Esophagus muscularis mucosa (tissue), 4 donors: ENCODE measurements around the gene PPP1R18. TPM values are rescaled to one million over a fixed set of nuclear protein-coding genes. Genes with fewer than 3 reads are reported as not detected.

Source experiments
- DNase-seq: peaks from one replicate; pipeline ENCODE4 v3.0.0-alpha.2; 2017; ENCODE audit errors: extremely low spot score
- H3K27ac ChIP-seq, 4 donors: fragments of 200-600 bp; sonication (generic); replicated peaks in 1 of 4; 1 replicate in 3 of 4; 2 replicates in 1 of 4; pipeline ENCODE4 v1.5.1; 2016 to 2019; ENCODE audit warnings: mild to moderate bottlenecking in 1 of 4
- H3K27me3 ChIP-seq, 4 donors: fragments of 200-600 bp; sonication (generic); one replicate each; pipeline versions ENCODE4 v1.5.1 to v1.6.0; 2016 to 2019
- H3K36me3 ChIP-seq, 4 donors: fragments of 200-600 bp; sonication (generic); one replicate each; pipeline ENCODE4 v1.5.1; 2016 to 2019
- H3K4me1 ChIP-seq, 4 donors: fragments of 200-600 bp; sonication (generic); one replicate each; pipeline ENCODE4 v1.5.1; 2016 to 2019
- H3K4me3 ChIP-seq, 4 donors: fragments of 200-600 bp; sonication (generic); 1 replicate in 2 of 4; 2 replicates in 2 of 4; pipeline ENCODE4 v1.5.1; 2016 to 2019; ENCODE audit warnings: mild to moderate bottlenecking in 4 of 4, moderate library complexity in 1 of 4
- H3K9me3 ChIP-seq, 4 donors: fragments of 200-600 bp; sonication (generic); 1 replicate in 3 of 4; 2 replicates in 1 of 4; pipeline ENCODE4 v1.5.1; 2016 to 2019
- CTCF ChIP-seq, 3 experiments: fragments of 200-600 bp in 2 of 3; fragments of 450-650 bp in 1 of 3; sonication (generic) in 2 of 3; IDR thresholded peaks; one replicate each; pipeline ENCODE4 v1.5.1; 2017 to 2019; ENCODE audit warnings: antibody characterized with exemption in 3 of 3, mild to moderate bottlenecking in 2 of 3, moderate library complexity in 1 of 3
- EP300 ChIP-seq: sonication (generic); formaldehyde crosslinking; IDR thresholded peaks from one replicate; pipeline ENCODE4 v1.6.1; 2017; ENCODE audit warnings: antibody characterized with exemption
- POLR2A ChIP-seq: fragments of 450-650 bp; IDR thresholded peaks from one replicate; pipeline ENCODE4 v1.6.1; 2017; ENCODE audit warnings: antibody characterized with exemption, moderate library complexity, mild to moderate bottlenecking, low read depth
- POLR2AphosphoS5 ChIP-seq, 2 donors: sonication (generic); formaldehyde crosslinking; IDR thresholded peaks; one replicate each; pipeline ENCODE4 v1.6.1; 2017; ENCODE audit warnings: antibody characterized with exemption in 2 of 2
- WGBS: methylation state at CpG from one replicate; pipeline ENCODE4 v1.1.5; 2018; 5-methylcytosine and 5-hydroxymethylcytosine counted together
- intact Hi-C: fragments of 100-400 bp; cut with DNase I; formaldehyde crosslinking; loops from one replicate; pipeline ENCODE4 v1.15.1; 2023
- total RNA-seq, 4 donors: library from RNA; depleted of rRNA; stranded (reverse); fragments of >200 nt; gene quantifications; one replicate each; pipeline versions ENCODE4 v1.1.0 to v1.2.1, GENCODE V29; 2016

The PPP1R18 gene
- total RNA-seq, 4 donors from 2014 or later, result 39.5 to 104 (median 59.8) TPM

GRCh38 chr6:30656513-30656912 is 29.9 kb downstream of the PPP1R18 start:
- no peak overlapping the region for H3K27ac ChIP-seq
- TF ChIP-seq POLR2A (no peak), POLR2AphosphoS5 (IDR thresholded peaks at IDR 0.05) (no peak), EP300 (no peak), CTCF (IDR thresholded peaks at IDR 0.05) (no peak)
- WGBS, result 86% methylated on average over 7 of the region's 7 CpGs
- DNase-seq, result no peak
- intact Hi-C loops, result no loop called here
- no peaks in the 10 kb centered on the region for H3K9me3 ChIP-seq
- no peaks in the 10 kb centered on the region for H3K27me3 ChIP-seq
- H3K4me3 ChIP-seq, result no peak overlapping the region
- no peaks in the 10 kb centered on the region for H3K4me1 ChIP-seq
- peaks cover 89 to 100% (median 100%) of the 10 kb centered on the region in 4 donors for H3K36me3 ChIP-seq

GRCh38 chr6:30655743-30656094 is 30.7 kb downstream of the PPP1R18 start:
- Histone ChIP-seq H3K4me1 (no peaks in the 10 kb centered on the region), H3K36me3 (peaks cover 82 to 100% (median 100%) of the 10 kb centered on the region in 4 donors), H3K27ac (no peak overlapping the region), H3K9me3 (no peaks in the 10 kb centered on the region), H3K27me3 (no peaks in the 10 kb centered on the region), H3K4me3 (no peak overlapping the region)
- WGBS, result 98% methylated on average over 3 of the region's 3 CpGs
- TF ChIP-seq POLR2A (no peak), EP300 (no peak), CTCF (IDR thresholded peaks at IDR 0.05) (no peak), POLR2AphosphoS5 (IDR thresholded peaks at IDR 0.05) (no peak)
- no peak for DNase-seq
- intact Hi-C loops, result no loop called here

GRCh38 chr6:30654798-30655742 is 31.4 kb downstream of the PPP1R18 start:
- Histone ChIP-seq H3K4me1 (no peaks in the 10 kb centered on the region), H3K27ac (no peak overlapping the region), H3K27me3 (no peaks in the 10 kb centered on the region), H3K36me3 (peaks cover 76 to 100% (median 96%) of the 10 kb centered on the region in 4 donors), H3K4me3 (no peak overlapping the region), H3K9me3 (no peaks in the 10 kb centered on the region)
- intact Hi-C loops, result no loop called here
- WGBS, result 87% methylated on average over 19 of the region's 19 CpGs
- DNase-seq, result no peak
- no peak for TF ChIP-seq POLR2A
- no peak for TF ChIP-seq POLR2AphosphoS5 (IDR thresholded peaks at IDR 0.05)
- TF ChIP-seq CTCF (IDR thresholded peaks at IDR 0.05), result no peak
- TF ChIP-seq EP300, result no peak

GRCh38 chr6:30651143-30651542 is 35.3 kb downstream of the PPP1R18 start:
- H3K36me3 ChIP-seq, result peaks cover 45 to 67% (median 61%) of the 10 kb centered on the region in 4 donors
- H3K9me3 ChIP-seq, result no peaks in the 10 kb centered on the region
- H3K27ac ChIP-seq, result no peak overlapping the region
- H3K27me3 ChIP-seq, result no peaks in the 10 kb centered on the region
- no peak for DNase-seq
- H3K4me1 ChIP-seq, result peaks cover 14 to 27% (median 24%) of the 10 kb centered on the region in 4 donors
- TF ChIP-seq POLR2A (no peak), POLR2AphosphoS5 (IDR thresholded peaks at IDR 0.05) (no peak), EP300 (no peak), CTCF (IDR thresholded peaks at IDR 0.05) (no peak)
- H3K4me3 ChIP-seq, result no peak overlapping the region
- intact Hi-C loops, result no loop called here
- WGBS, result 90% methylated on average over 12 of the region's 12 CpGs
